ENCODE results near the gene ATP6V0A4. TPM values are rescaled to one million over a fixed set of nuclear protein-coding genes. Genes with fewer than 3 reads are reported as not detected.

ATP6V0A4 gene
- polyA plus RNA-seq, 3 donors, result 0.14 TPM; not detected in 2

Other genes with a start within 250 kb of the ATP6V0A4 start
- gene SVOPL, start 96.8 kb downstream of the ATP6V0A4 start, polyA plus RNA-seq, result under 1 TPM in 1 of 3 donors, not detected in 2; 0.05 TPM
- gene TMEM213, start 202 bp downstream of the ATP6V0A4 start, polyA plus RNA-seq, result under 1 TPM in 1 of 3 donors, not detected in 2; 0.15 TPM
- gene KIAA1549, start 183.2 kb upstream of the ATP6V0A4 start, polyA plus RNA-seq, result 1 to 10 TPM in 1 of 3 donors, under 1 TPM in 2; 0.22 to 5.4 (median 0.31) TPM
- 1 to 10 TPM; 1.2 to 1.9 (median 1.7) TPM for gene ZC3HAV1L, start 237.8 kb upstream of the ATP6V0A4 start, polyA plus RNA-seq

All from adipose tissue (tissue), 3 donors.